ENCODE measurements around the gene KCNIP2. TPM values are rescaled to one million over a fixed set of nuclear protein-coding genes. Genes with fewer than 3 reads are reported as not detected.

KCNIP2 gene
- total and polyA plus RNA-seq, 7 experiments from 2014 or later = 0.27 to 6.3 (median 2.4) TPM; not detected in 1

- peaks cover 0 to 6% (median 0%) of the 10 kb centered on the region in 5 donors for H3K36me3 Mint-ChIP-seq
- H3K27me3 Mint-ChIP-seq = peaks cover 0 to 4% (median 0%) of the 10 kb centered on the region in 5 donors
- peaks cover 0 to 16% (median 0%) of the 10 kb centered on the region in 11 donors for H3K9me3 Mint-ChIP-seq
- H3K4me1 ChIP-seq (ENCODE audit: control insufficient read depth in 2 of 2, insufficient read depth in 2 of 2, low read length in 2 of 2) = peaks cover 15 to 30% of the 10 kb centered on the region in 2 donors
- no peaks in the 10 kb centered on the region for H3K36me3 ChIP-seq (ENCODE audit: control insufficient read depth in 2 of 3, insufficient read depth in 3 of 3, low read length in 3 of 3)
- H3K4me3 Mint-ChIP-seq = peak overlapping the region in 6 of 10 donors; percentile 10 to 87 (median 44)
- ChIA-PET CTCF (interaction anchor here (0.9 to 1.5 kb wide), 2 partner anchors 9 to 12 kb away, joined by 3 to 4 read pairs; no protein-coding TSS in a partner anchor), POLR2A (interaction anchor here (1.0 to 8.8 kb wide), 3 partner anchors 9 to 278 kb away, joined by 3 to 71 read pairs (median 4); partner anchors contain the start of gene OGA)
- no peaks in the 10 kb centered on the region for H3K27me3 ChIP-seq (ENCODE audit: control insufficient read depth in 2 of 2, insufficient read depth in 2 of 2, low read length in 2 of 2)
- no peaks in the 10 kb centered on the region for H3K9me3 ChIP-seq (ENCODE audit: control insufficient read depth in 2 of 3, low read length in 3 of 3)
- no peak overlapping the region for H3K27ac ChIP-seq (ENCODE audit: low read depth, low read length)
- no peak for DNase-seq
- no peak overlapping the region for H3K4me3 ChIP-seq (ENCODE audit: low read length)
- H3K27ac Mint-ChIP-seq = peak overlapping the region in 5 of 9 donors; percentile 3 to 99 (median 47)
- ATAC-seq = no peak
- intact Hi-C loops (cut with micrococcal nuclease) = no loop called here
- H3K4me1 Mint-ChIP-seq = peaks cover 22 to 36% (median 30%) of the 10 kb centered on the region in 7 donors
These were observed 15.5 kb downstream of the KCNIP2 start for GRCh38 chr10:101827919-101828600.

- Histone ChIP-seq H3K4me3 (ENCODE audit: low read length) (no peak overlapping the region), H3K4me1 (ENCODE audit: control insufficient read depth in 2 of 2, insufficient read depth in 2 of 2, low read length in 2 of 2) (peaks cover 11 to 19% of the 10 kb centered on the region in 2 donors), H3K36me3 (ENCODE audit: control insufficient read depth in 2 of 3, insufficient read depth in 3 of 3, low read length in 3 of 3) (no peaks in the 10 kb centered on the region), H3K27me3 (ENCODE audit: control insufficient read depth in 2 of 2, insufficient read depth in 2 of 2, low read length in 2 of 2) (no peaks in the 10 kb centered on the region), H3K27ac (ENCODE audit: low read depth, low read length) (peak overlapping the region; percentile 19), H3K9me3 (ENCODE audit: control insufficient read depth in 2 of 3, low read length in 3 of 3) (no peaks in the 10 kb centered on the region)
- POLR2A ChIA-PET = interaction anchor here (0.8 to 8.8 kb wide), 3 partner anchors 8 to 40 kb away, joined by 3 to 71 read pairs (median 4); partner anchors contain the start of gene OGA
- intact Hi-C loops (cut with micrococcal nuclease) = no loop called here
- Mint-ChIP-seq H3K9me3 (peaks cover 0 to 10% (median 0%) of the 10 kb centered on the region in 11 donors), H3K27ac (peak overlapping the region in 7 of 9 donors; percentile 3 to 90 (median 59)), H3K36me3 (peaks cover 0 to 6% (median 2%) of the 10 kb centered on the region in 5 donors), H3K27me3 (peaks cover 0 to 4% (median 0%) of the 10 kb centered on the region in 5 donors), H3K4me3 (peak overlapping the region in 3 of 10 donors; percentile 6 to 51 (median 39)), H3K4me1 (peaks cover 21 to 30% (median 24%) of the 10 kb centered on the region in 7 donors)
- DNase-seq (no peak), ATAC-seq (no peak)
- CTCF ChIA-PET = interaction anchor here (1.5 kb wide), 1 partner anchor 8 kb away, joined by 4 read pairs; no protein-coding TSS in a partner anchor
These were observed 16.7 kb downstream of the KCNIP2 start for GRCh38 chr10:101826852-101827434.

- Histone ChIP-seq H3K9me3 (ENCODE audit: control insufficient read depth in 2 of 3, low read length in 3 of 3) (no peaks in the 10 kb centered on the region), H3K27me3 (ENCODE audit: control insufficient read depth in 2 of 2, insufficient read depth in 2 of 2, low read length in 2 of 2) (no peaks in the 10 kb centered on the region), H3K4me3 (ENCODE audit: low read length) (no peak overlapping the region), H3K4me1 (ENCODE audit: control insufficient read depth in 2 of 2, insufficient read depth in 2 of 2, low read length in 2 of 2) (peaks cover under 1 to 1% of the 10 kb centered on the region in 2 donors), H3K27ac (ENCODE audit: low read depth, low read length) (no peak overlapping the region), H3K36me3 (ENCODE audit: control insufficient read depth in 2 of 3, insufficient read depth in 3 of 3, low read length in 3 of 3) (no peaks in the 10 kb centered on the region)
- CTCF ChIA-PET = no interaction called here
- ATAC-seq = no peak
- Mint-ChIP-seq H3K27me3 (no peaks in the 10 kb centered on the region), H3K36me3 (peaks cover 0 to 7% (median 0%) of the 10 kb centered on the region in 5 donors), H3K4me3 (no peak overlapping the region), H3K27ac (no peak overlapping the region), H3K4me1 (peaks cover 11 to 19% (median 13%) of the 10 kb centered on the region in 7 donors), H3K9me3 (no peaks in the 10 kb centered on the region)
- intact Hi-C loops (cut with micrococcal nuclease) = no loop called here
- DNase-seq = no peak
- POLR2A ChIA-PET = no interaction called here
These were observed 18.9 kb downstream of the KCNIP2 start for GRCh38 chr10:101824736-101825135.

DNA sequence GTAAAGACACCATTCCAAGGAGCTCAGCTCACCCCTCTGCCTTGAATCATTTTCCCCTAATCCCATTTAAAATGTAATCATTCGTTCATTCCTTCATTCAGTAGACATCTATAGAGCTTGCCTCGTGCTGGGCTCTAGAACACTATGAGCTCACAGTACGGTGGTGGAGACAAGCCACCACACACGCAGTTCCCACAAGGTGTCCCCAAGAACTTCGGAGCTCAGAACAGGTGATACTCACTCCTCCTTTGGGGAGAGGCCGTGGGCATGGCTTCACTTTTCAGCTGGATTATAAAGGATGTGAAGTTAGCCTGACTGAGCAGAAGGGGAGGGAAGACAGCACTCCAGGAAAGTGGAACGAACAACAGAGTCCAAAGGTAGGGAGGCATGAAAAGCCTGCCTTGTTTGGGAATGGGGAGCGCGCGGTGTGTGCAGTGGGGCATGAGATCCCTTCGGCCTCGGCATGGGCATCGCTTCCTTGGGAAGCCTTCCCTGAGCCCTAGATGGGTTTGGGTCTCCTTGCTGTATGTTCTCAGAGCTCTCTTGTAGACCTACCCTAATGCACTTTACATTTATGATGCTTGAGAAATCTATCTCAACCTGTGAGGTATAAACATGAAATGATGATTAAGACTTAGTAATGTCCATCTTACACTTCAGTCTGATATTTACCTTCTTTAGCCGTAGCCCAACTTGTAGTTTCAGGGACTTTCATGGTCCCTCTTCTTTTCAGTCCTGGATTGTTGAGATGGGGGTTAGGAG, 24.5 kb downstream of the KCNIP2 start:
- H3K4me3 ChIP-seq (ENCODE audit: low read length) = peak overlapping the region; percentile 55
- Mint-ChIP-seq H3K9me3 (peaks cover 0 to 5% (median 0%) of the 10 kb centered on the region in 11 donors), H3K36me3 (peaks cover 4 to 17% (median 11%) of the 10 kb centered on the region in 5 donors), H3K27ac (peak overlapping the region; percentile 95 to 99 (median 98)), H3K27me3 (peaks cover 0 to 4% (median 0%) of the 10 kb centered on the region in 5 donors), H3K4me1 (peaks cover 26 to 49% (median 42%) of the 10 kb centered on the region in 7 donors), H3K4me3 (peak overlapping the region; percentile 95 to 100 (median 97))
- H3K4me1 ChIP-seq (ENCODE audit: control insufficient read depth in 2 of 2, insufficient read depth in 2 of 2, low read length in 2 of 2) = peaks cover 16 to 18% of the 10 kb centered on the region in 2 donors
- peak overlapping the region; percentile 82 for H3K27ac ChIP-seq (ENCODE audit: low read depth, low read length)
- ChIA-PET POLR2A (interaction anchor here (0.6 to 4.9 kb wide), 25 partner anchors 11 to 1364 kb away, joined by 3 to 71 read pairs (median 4); partner anchors contain the start of genes ACTR1A, DPCD, FBXW4 and HPS6), CTCF (interaction anchor here (0.5 to 2.1 kb wide), 8 partner anchors 8 to 629 kb away, joined by 3 to 21 read pairs (median 6); no protein-coding TSS in a partner anchor)
- ATAC-seq (peak; percentile 37), DNase-seq (peak in 2 of 9 donors; percentile 20 to 64)
- H3K36me3 ChIP-seq (ENCODE audit: control insufficient read depth in 2 of 3, insufficient read depth in 3 of 3, low read length in 3 of 3) = peaks cover 0 to 8% (median 0%) of the 10 kb centered on the region in 3 experiments
- no peaks in the 10 kb centered on the region for H3K9me3 ChIP-seq (ENCODE audit: control insufficient read depth in 2 of 3, low read length in 3 of 3)
- intact Hi-C loops (cut with micrococcal nuclease) = loop anchor here (1.0 to 10.0 kb wide), 23 partner anchors 11 to 923 kb away; partner anchors contain the start of genes ACTR1A (in 2 of the 2), ARMH3 (in 2 of the 2), NOLC1 (in 2 of the 2) and PPRC1 (in 2 of the 2)
- H3K27me3 ChIP-seq (ENCODE audit: control insufficient read depth in 2 of 2, insufficient read depth in 2 of 2, low read length in 2 of 2) = no peaks in the 10 kb centered on the region

DNA sequence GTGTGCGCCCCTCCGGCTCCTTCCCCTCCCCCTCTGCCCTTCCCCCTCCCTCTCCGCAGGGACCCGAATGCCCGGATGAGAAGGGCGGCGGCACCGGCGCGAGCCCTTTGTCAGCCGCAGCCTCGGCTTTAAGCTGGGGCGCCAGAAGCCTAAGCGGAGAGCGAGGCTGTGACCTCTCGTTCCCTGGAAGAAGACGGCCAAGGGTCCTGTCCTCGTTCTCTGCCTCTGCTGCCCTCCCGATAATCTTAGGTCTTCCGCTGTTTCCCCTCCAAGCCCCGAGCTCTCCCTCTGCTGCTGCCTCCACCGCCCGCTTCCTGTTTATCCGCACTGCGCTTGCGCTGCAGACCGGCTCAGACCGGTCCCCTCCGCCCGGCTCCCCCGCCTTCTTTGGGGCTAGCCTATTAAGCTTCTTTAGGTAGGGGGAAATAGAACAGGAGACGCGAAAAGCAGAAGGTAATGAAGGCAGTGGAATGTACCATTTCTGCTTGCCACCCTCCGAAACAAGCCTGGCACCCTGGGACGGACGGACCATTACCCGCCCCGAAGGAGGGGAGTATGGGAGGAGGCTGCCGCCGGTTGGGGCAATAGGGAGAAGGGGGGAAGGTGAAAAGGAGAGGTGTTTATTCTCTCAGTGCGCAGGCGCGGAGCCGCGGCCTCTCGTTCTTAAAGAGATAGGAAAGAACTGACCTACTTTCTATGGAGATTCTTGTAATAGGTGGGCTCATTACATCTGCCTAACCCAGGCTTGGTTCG, 25.3 kb downstream of the KCNIP2 start, which contains the start of gene OGA:
Gene OGA, minus strand, starts transcription at position 326 of the 753 bp plus-strand sequence. CDS start 422 bp downstream, outside the sequence.
- peaks cover 34 to 57% (median 50%) of the 10 kb centered on the region in 7 donors for H3K4me1 Mint-ChIP-seq
- ATAC-seq = peak; percentile 97

More for the DNA sequence above, 25.3 kb downstream of the KCNIP2 start, which contains the start of gene OGA:
- H3K4me3 ChIP-seq (ENCODE audit: low read length) = peak within 1 kb of the TSS; percentile 81
- Mint-ChIP-seq H3K4me3 (peak within 1 kb of the TSS; percentile 95 to 100 (median 97)), H3K36me3 (peaks cover 4 to 17% (median 12%) of the 10 kb centered on the region in 5 donors), H3K27ac (peak within 1 kb of the TSS; percentile 95 to 99 (median 98)), H3K27me3 (peaks cover 0 to 4% (median 0%) of the 10 kb centered on the region in 5 donors), H3K9me3 (peaks cover 0 to 5% (median 0%) of the 10 kb centered on the region in 11 donors)
- POLR2A ChIA-PET = interaction anchor here (0.7 to 4.9 kb wide), 23 partner anchors 12 to 687 kb away, joined by 3 to 71 read pairs (median 4); partner anchors contain the start of genes ACTR1A, DPCD, FBXW4 and HPS6
- no peaks in the 10 kb centered on the region for H3K9me3 ChIP-seq (ENCODE audit: control insufficient read depth in 2 of 3, low read length in 3 of 3)
- DNase-seq = peak; percentile 90 to 100 (median 99)
- H3K27ac ChIP-seq (ENCODE audit: low read depth, low read length) = peak within 1 kb of the TSS; percentile 82
- no peaks in the 10 kb centered on the region for H3K27me3 ChIP-seq (ENCODE audit: control insufficient read depth in 2 of 2, insufficient read depth in 2 of 2, low read length in 2 of 2)
- CTCF ChIA-PET = interaction anchor here (1.1 to 2.1 kb wide), 6 partner anchors 9 to 192 kb away, joined by 3 to 21 read pairs (median 6); no protein-coding TSS in a partner anchor
- intact Hi-C loops (cut with micrococcal nuclease) = loop anchor here (1.0 to 10.0 kb wide), 23 partner anchors 12 to 924 kb away; partner anchors contain the start of genes ACTR1A (in 2 of the 2), ARMH3 (in 2 of the 2), NOLC1 (in 2 of the 2) and PPRC1 (in 2 of the 2)
- peaks cover 19 to 25% of the 10 kb centered on the region in 2 donors for H3K4me1 ChIP-seq (ENCODE audit: control insufficient read depth in 2 of 2, insufficient read depth in 2 of 2, low read length in 2 of 2)
- peaks cover 0 to 8% (median 1%) of the 10 kb centered on the region in 3 experiments for H3K36me3 ChIP-seq (ENCODE audit: control insufficient read depth in 2 of 3, insufficient read depth in 3 of 3, low read length in 3 of 3)
